Endothelial cell of umbilical vein (primary cell): ENCODE results near the gene APEH. TPM values are rescaled to one million over a fixed set of nuclear protein-coding genes. Genes with fewer than 3 reads are reported as not detected.

Source experiments
- BruUV-seq: library from RNA; stranded (reverse); fragments of 400-500 nt; replicated peaks from 2 replicates; lab custom pipeline; 2021; lab: Mats Ljungman, UMichigan
- CTCF ChIA-PET: fragments of 300-600, 350-600 bp; sonication (Branson Sonifier 250); formaldehyde crosslinking; loops from one replicate; lab custom pipeline; 2021; ENCODE audit warnings: antibody characterized with exemption, inconsistent platforms; lab: Charles Lee
- POLR2A ChIA-PET: fragments of 300-600, 350-600 bp; sonication (Branson Sonifier 250); formaldehyde crosslinking; loops from one replicate; lab custom pipeline; 2021; ENCODE audit warnings: antibody characterized with exemption, inconsistent platforms; lab: Charles Lee
- DNase-seq: peaks from one replicate; pipeline ENCODE4 v3.0.0-alpha.2; 2011; ENCODE audit warnings: low read depth, low spot score
- FAIRE-seq: peaks from 2 replicates; lab custom pipeline; 2011; peaks lifted over from hg19 to GRCh38; lab: Jason Lieb, UNC
- H2AFZ ChIP-seq: 2 replicates; pipeline ENCODE4 v1.6.0; 2012; ENCODE audit warnings: low read depth, low read length, control low read depth, inconsistent platforms
- H3K27ac ChIP-seq: 2 replicates; pipeline ENCODE4 v1.5.1; 2011; ENCODE audit warnings: low read depth, mild to moderate bottlenecking, control low read depth, low read length, moderate library complexity; ENCODE audit not compliant: insufficient read depth
- H3K27me3 ChIP-seq, 2 experiments: 2 replicates each; pipeline versions ENCODE4 v1.6.0 to v1.6.1; 2011; ENCODE audit warnings: low read length in 2 of 2, mixed read lengths in 1 of 2; ENCODE audit not compliant: control insufficient read depth in 2 of 2, insufficient read depth in 2 of 2
- H3K36me3 ChIP-seq, 2 experiments: 2 replicates in 1 of 2; 3 replicates in 1 of 2; pipeline ENCODE4 v1.5.1; 2011; ENCODE audit warnings: low read length in 2 of 2, mild to moderate bottlenecking in 1 of 2, moderate library complexity in 1 of 2; ENCODE audit not compliant: control insufficient read depth in 2 of 2, insufficient read depth in 2 of 2; ENCODE audit errors: extremely low read depth in 1 of 2
- H3K4me1 ChIP-seq: 3 replicates; pipeline ENCODE4 v1.5.1; 2011; ENCODE audit warnings: mild to moderate bottlenecking, low read length; ENCODE audit not compliant: control insufficient read depth, insufficient read depth; ENCODE audit errors: extremely low read depth
- H3K4me2 ChIP-seq: 2 replicates; pipeline ENCODE4 v1.6.1; 2011; ENCODE audit warnings: low read length, control low read depth, mixed read lengths; ENCODE audit not compliant: insufficient read depth
- H3K4me3 ChIP-seq, 3 experiments: fragments of 200-600 bp in 1 of 3; sonication (generic), shearing (Covaris generic) in 1 of 3; replicated peaks in 1 of 3; 2 replicates each; pipeline ENCODE4 v1.5.1; 2011 to 2016; ENCODE audit warnings: control low read depth in 3 of 3, low read length in 3 of 3, mild to moderate bottlenecking in 2 of 3, inconsistent platforms in 1 of 3, low read depth in 1 of 3, moderate library complexity in 1 of 3; ENCODE audit not compliant: insufficient read depth in 1 of 3
- H3K79me2 ChIP-seq: 2 replicates; pipeline ENCODE4 v1.6.0; 2012; ENCODE audit warnings: low read length, inconsistent platforms; ENCODE audit not compliant: control insufficient read depth, insufficient read depth
- H3K9ac ChIP-seq: replicated peaks from 2 replicates; pipeline ENCODE3; 2011; ENCODE audit warnings: low read length, control low read depth; ENCODE audit not compliant: insufficient read depth; ENCODE audit errors: extremely low read depth
- H3K9me1 ChIP-seq: replicated peaks from 3 replicates; pipeline ENCODE4 v1.6.0; 2011; ENCODE audit warnings: mild to moderate bottlenecking, low read length; ENCODE audit not compliant: control insufficient read depth, insufficient read depth; ENCODE audit errors: extremely low read depth
- H3K9me3 ChIP-seq: replicated peaks from 2 replicates; pipeline ENCODE4 v1.5.1; 2012; ENCODE audit warnings: low read length, inconsistent platforms; ENCODE audit not compliant: control insufficient read depth, insufficient read depth
- H4K20me1 ChIP-seq: replicated peaks from 2 replicates; pipeline ENCODE3; 2011; ENCODE audit warnings: mild to moderate bottlenecking, low read length; ENCODE audit not compliant: control insufficient read depth, insufficient read depth; ENCODE audit errors: extremely low read depth
- EZH2 ChIP-seq: IDR thresholded peaks from 2 replicates; pipeline ENCODE4 v1.6.1; 2012; ENCODE audit warnings: borderline replicate concordance, low read depth, mild to moderate bottlenecking, moderate library complexity, low read length, inconsistent platforms; ENCODE audit not compliant: severe bottlenecking
- FOS ChIP-seq: IDR thresholded peaks from 2 replicates; pipeline ENCODE4 v1.6.1; 2011; ENCODE audit warnings: mild to moderate bottlenecking, low read length, moderate library complexity, borderline replicate concordance; ENCODE audit not compliant: insufficient read depth
- MAX ChIP-seq: IDR thresholded peaks from 2 replicates; pipeline ENCODE4 v1.6.1; 2011; ENCODE audit not compliant: insufficient read depth, insufficient read length
- MYC ChIP-seq: IDR thresholded peaks from one replicate; pipeline ENCODE4 v1.6.1; 2011; ENCODE audit warnings: mild to moderate bottlenecking, low read depth, low read length
- POLR2A ChIP-seq: IDR thresholded peaks from 2 replicates; pipeline ENCODE4 v1.6.1; 2012; ENCODE audit warnings: low read depth, mild to moderate bottlenecking, control low read depth, low read length
- POLR2AphosphoS5 ChIP-seq: IDR thresholded peaks from 2 replicates; pipeline ENCODE4 v1.6.1; 2012; ENCODE audit warnings: low read depth, mild to moderate bottlenecking, control low read depth, low read length, moderate library complexity; ENCODE audit not compliant: insufficient read depth
- dilution Hi-C: fragments of 300-500 bp; cut with MboI; formaldehyde crosslinking; loops from one replicate; pipeline ENCODE4 v1.15.0; 2019; ENCODE audit warnings: low sequenced_read_pairs; ENCODE audit not compliant: extremely low pct_ligation_motif_present
- intact Hi-C: fragments of 100-400 bp; cut with micrococcal nuclease; formaldehyde crosslinking; loops from one replicate; pipeline ENCODE4 v1.10.0; 2022
- polyA plus RNA-seq, 4 experiments: library from polyadenylated mRNA; depleted of rRNA in 3 of 4; stranded (reverse) in 3 of 4; unstranded in 1 of 4; fragments of >200 nt; gene quantifications; 2 replicates each; pipeline versions ENCODE4 v1.2.1 to v1.2.3, GENCODE V29; 2011 to 2012; ENCODE audit warnings: missing spikeins in 1 of 4
- total RNA-seq: library from RNA; stranded (reverse); gene quantifications from 2 replicates; pipeline ENCODE4 v1.2.3, GENCODE V29; 2021
- TF ChIP-seq, protein P1 (sequence below), 2 donors: IDR thresholded peaks; 1 replicate in 1 of 2; 2 replicates in 1 of 2; pipeline ENCODE4 v1.5.1; 2011; ENCODE audit warnings: low read length in 2 of 2, mild to moderate bottlenecking in 2 of 2, moderate library complexity in 2 of 2, control low read depth in 1 of 2, inconsistent platforms in 1 of 2, low read depth in 1 of 2; ENCODE audit not compliant: insufficient read depth in 1 of 2; ENCODE audit errors: extremely low read depth in 1 of 2

Gene APEH
- total and polyA plus RNA-seq, 2 donors (not counting 3 experiments of a cell fraction or from before 2014, with no cell fraction given) = 68.2 to 74.3 TPM

DNA sequence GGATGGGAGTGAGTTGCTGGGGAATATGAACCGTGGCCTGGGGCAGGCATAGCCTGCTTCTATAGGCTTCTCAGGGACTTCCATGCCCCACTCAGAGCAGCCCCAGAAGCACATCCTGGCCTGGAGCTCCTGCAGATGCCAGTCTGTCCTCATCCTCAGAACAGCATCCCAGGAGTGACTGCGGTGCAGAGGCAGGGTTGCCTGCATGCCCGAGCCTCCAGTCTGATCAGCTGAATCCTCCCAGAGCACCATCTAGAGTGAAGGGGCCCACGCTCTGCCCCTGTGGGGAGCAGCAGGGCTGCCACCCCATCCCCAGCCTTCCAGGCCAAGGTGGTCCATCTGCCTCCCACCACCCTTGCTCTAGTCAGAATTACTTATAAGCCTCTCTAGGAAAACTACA, 44.7 kb upstream of the APEH start:
- POLR2A ChIA-PET = no interaction called here

More for the DNA sequence above, 44.7 kb upstream of the APEH start:
- intact Hi-C loops = no loop called here
- no peak for TF ChIP-seq MYC
- no peak for TF ChIP-seq POLR2A
- no peak for TF ChIP-seq EZH2
- no peak for TF ChIP-seq POLR2AphosphoS5
- TF ChIP-seq, protein P1, sequence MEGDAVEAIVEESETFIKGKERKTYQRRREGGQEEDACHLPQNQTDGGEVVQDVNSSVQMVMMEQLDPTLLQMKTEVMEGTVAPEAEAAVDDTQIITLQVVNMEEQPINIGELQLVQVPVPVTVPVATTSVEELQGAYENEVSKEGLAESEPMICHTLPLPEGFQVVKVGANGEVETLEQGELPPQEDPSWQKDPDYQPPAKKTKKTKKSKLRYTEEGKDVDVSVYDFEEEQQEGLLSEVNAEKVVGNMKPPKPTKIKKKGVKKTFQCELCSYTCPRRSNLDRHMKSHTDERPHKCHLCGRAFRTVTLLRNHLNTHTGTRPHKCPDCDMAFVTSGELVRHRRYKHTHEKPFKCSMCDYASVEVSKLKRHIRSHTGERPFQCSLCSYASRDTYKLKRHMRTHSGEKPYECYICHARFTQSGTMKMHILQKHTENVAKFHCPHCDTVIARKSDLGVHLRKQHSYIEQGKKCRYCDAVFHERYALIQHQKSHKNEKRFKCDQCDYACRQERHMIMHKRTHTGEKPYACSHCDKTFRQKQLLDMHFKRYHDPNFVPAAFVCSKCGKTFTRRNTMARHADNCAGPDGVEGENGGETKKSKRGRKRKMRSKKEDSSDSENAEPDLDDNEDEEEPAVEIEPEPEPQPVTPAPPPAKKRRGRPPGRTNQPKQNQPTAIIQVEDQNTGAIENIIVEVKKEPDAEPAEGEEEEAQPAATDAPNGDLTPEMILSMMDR (IDR thresholded peaks at IDR 0.05; ENCODE audit: extremely low read depth in 1 of 2, insufficient read depth in 1 of 2, low read depth in 1 of 2, low read length in 2 of 2) = no peak
- TF ChIP-seq MAX = no peak
- TF ChIP-seq FOS = no peak
- Histone ChIP-seq H3K27ac (no peak overlapping the region), H3K9ac (no peak overlapping the region), H3K79me2 (no peaks in the 10 kb centered on the region), H3K36me3 (no peaks in the 10 kb centered on the region), H3K27me3 (peaks cover 0 to 4% of the 10 kb centered on the region in 2 experiments), H3K9me1 (no peaks in the 10 kb centered on the region), H4K20me1 (no peaks in the 10 kb centered on the region), H2AFZ (no peak overlapping the region), H3K4me2 (no peak overlapping the region), H3K4me3 (no peak overlapping the region), H3K4me1 (no peaks in the 10 kb centered on the region), H3K9me3 (no peaks in the 10 kb centered on the region)
- CTCF ChIA-PET = interaction anchor here (0.8 kb wide), 1 partner anchor 90 kb away, joined by 4 read pairs; no protein-coding TSS in a partner anchor
- DNase-seq (no peak), FAIRE-seq (no peak)
- BruUV-seq = no TSS peak
- dilution Hi-C loops = no loop called here
